Measurements from ENCODE around the gene PRR5L.

DNA sequence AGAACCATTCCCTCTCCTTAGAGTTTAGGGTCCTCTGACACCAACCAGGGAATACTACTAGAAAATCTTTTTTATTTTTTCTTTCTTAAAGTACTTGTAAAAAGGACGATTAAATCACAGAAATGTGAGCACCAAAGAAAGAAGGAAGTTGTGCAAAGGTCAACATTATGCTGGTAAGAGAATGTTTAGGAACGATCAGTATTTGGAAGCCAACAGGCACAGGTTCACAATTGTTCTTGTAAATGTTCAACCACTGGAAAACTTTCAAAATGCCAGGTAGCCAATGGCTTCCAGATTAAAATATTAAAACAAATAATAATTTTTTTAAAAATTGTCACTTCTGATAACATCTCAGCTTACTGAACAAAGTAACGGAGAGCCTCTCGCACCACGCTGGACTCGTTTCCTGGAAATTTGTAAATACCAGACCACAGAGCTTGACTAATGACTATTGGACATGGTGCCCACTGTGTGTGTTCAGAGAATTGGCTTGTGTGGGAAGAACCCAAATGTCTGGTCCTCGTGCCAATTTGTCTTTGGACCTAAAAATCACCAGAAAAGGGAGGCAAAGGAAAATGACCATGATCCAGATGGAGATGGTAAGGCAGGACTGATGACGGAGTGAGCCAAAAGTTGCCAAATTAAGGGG is 27.6 kb upstream of the PRR5L start:
- TF ChIP-seq, protein P1, sequence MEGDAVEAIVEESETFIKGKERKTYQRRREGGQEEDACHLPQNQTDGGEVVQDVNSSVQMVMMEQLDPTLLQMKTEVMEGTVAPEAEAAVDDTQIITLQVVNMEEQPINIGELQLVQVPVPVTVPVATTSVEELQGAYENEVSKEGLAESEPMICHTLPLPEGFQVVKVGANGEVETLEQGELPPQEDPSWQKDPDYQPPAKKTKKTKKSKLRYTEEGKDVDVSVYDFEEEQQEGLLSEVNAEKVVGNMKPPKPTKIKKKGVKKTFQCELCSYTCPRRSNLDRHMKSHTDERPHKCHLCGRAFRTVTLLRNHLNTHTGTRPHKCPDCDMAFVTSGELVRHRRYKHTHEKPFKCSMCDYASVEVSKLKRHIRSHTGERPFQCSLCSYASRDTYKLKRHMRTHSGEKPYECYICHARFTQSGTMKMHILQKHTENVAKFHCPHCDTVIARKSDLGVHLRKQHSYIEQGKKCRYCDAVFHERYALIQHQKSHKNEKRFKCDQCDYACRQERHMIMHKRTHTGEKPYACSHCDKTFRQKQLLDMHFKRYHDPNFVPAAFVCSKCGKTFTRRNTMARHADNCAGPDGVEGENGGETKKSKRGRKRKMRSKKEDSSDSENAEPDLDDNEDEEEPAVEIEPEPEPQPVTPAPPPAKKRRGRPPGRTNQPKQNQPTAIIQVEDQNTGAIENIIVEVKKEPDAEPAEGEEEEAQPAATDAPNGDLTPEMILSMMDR (IDR thresholded peaks at IDR 0.05) = no peak
- no peak for TF ChIP-seq POLR2A (IDR thresholded peaks at IDR 0.05)
